GM19452 (cell line): Measurements from ENCODE around the gene NEK5.
"Not testable (repeated sequence)": the region's sequence is repeated elsewhere in the genome, so short reads cannot be mapped to it uniquely, and the experiment has no call there.

Experiments used
- ATAC-seq: cut with Tn5 transposase; IDR thresholded peaks from one replicate; pipeline ENCODE4 v1.9.1; 2021; ENCODE audit not compliant: unreplicated experiment

Gene NEK5

GRCh38 chr13:52137489-52137888 is 8.6 kb upstream of the NEK5 start:
- no peak for ATAC-seq

GRCh38 chr13:52136763-52137162 is 7.9 kb upstream of the NEK5 start:
- ATAC-seq: no peak

GRCh38 chr13:52130641-52131040 is 1.8 kb upstream of the NEK5 start:
- no peak for ATAC-seq

GRCh38 chr13:52127783-52128702 is 830 bp downstream of the NEK5 start:
- ATAC-seq: peak; percentile 46

GRCh38 chr13:52127378-52127777 is 1.5 kb downstream of the NEK5 start:
- peak; percentile 16 for ATAC-seq

- ATAC-seq: no peak
Observed at GRCh38 chr13:52125547-52125946, 3.3 kb downstream of the NEK5 start.

- ATAC-seq: no peak
Observed at GRCh38 chr13:52118595-52118994, 10.3 kb downstream of the NEK5 start.

- no peak for ATAC-seq
Observed at GRCh38 chr13:52118095-52118494, 10.8 kb downstream of the NEK5 start.

GRCh38 chr13:52112591-52112990 is 16.3 kb downstream of the NEK5 start:
- ATAC-seq: no peak

GRCh38 chr13:52109116-52109670 is 19.7 kb downstream of the NEK5 start:
- no peak for ATAC-seq

GRCh38 chr13:52105841-52106240 is 23.0 kb downstream of the NEK5 start:
- ATAC-seq: no peak

GRCh38 chr13:52104624-52105023 is 24.2 kb downstream of the NEK5 start:
- no peak for ATAC-seq

GRCh38 chr13:52103386-52103785 is 25.5 kb downstream of the NEK5 start:
- ATAC-seq: no peak

GRCh38 chr13:52102423-52102822 is 26.4 kb downstream of the NEK5 start:
- not testable (repeated sequence) for ATAC-seq

- ATAC-seq: no peak
Observed at GRCh38 chr13:52097197-52097596, 31.7 kb downstream of the NEK5 start.

GRCh38 chr13:52096748-52097147 is 32.1 kb downstream of the NEK5 start:
- ATAC-seq: no peak

GRCh38 chr13:52096062-52096461 is 32.8 kb downstream of the NEK5 start:
- ATAC-seq: no peak

- ATAC-seq: no peak
Observed at GRCh38 chr13:52092087-52092486, 36.8 kb downstream of the NEK5 start.

- no peak for ATAC-seq
Observed at GRCh38 chr13:52091473-52091872, 37.4 kb downstream of the NEK5 start.

- ATAC-seq: no peak
Observed at GRCh38 chr13:52085421-52085820, 43.5 kb downstream of the NEK5 start.

GRCh38 chr13:52084981-52085380 is 43.9 kb downstream of the NEK5 start:
- not testable (repeated sequence) for ATAC-seq

GRCh38 chr13:52082601-52083000 is 46.3 kb downstream of the NEK5 start:
- no peak for ATAC-seq
